GM19438 (cell line): ENCODE results near the gene WASHC3.

ENCODE experiments used
- ATAC-seq: cut with Tn5 transposase; IDR thresholded peaks from one replicate; pipeline ENCODE4 v1.9.1; 2021; ENCODE audit warnings: low read depth; ENCODE audit not compliant: unreplicated experiment

The WASHC3 gene

DNA sequence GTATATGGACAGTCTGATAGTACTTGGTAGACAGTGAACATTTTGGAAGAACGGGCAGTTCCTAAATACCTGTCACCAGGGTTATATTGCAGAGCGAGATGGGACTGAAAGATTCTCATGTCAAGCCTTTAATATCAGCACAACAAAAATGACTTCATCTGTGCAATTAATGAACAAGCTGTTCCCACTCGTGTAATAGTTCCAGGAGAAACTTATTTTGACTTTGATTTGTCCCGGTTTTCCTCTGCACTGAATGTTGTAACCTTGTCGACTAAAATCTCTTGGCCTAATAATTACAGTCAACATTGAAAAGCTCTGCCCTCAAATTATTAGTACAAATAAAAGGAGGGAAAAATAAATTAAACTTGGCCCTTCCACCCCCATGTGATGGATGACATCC is 79.5 kb downstream of the WASHC3 start:
- ATAC-seq = no peak

DNA sequence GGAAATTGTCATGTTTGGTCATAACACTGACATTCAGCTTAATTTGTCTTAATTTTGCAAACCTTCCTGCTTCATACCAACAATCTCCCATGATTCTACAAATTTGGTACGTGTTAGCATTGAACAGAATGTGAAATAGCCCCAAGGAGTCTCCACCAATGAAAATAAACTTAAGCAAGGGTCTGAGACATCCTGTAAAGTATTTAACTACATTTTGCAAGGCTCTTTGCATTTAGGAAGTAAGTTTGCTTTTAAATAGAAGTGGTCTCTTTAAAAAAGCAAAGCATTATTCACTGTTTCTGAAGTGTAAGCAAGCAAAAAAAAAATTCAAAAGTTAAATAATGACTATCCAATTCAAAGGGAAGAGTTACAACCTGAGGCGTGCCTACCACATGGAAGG is 79.9 kb downstream of the WASHC3 start:
- no peak for ATAC-seq

DNA sequence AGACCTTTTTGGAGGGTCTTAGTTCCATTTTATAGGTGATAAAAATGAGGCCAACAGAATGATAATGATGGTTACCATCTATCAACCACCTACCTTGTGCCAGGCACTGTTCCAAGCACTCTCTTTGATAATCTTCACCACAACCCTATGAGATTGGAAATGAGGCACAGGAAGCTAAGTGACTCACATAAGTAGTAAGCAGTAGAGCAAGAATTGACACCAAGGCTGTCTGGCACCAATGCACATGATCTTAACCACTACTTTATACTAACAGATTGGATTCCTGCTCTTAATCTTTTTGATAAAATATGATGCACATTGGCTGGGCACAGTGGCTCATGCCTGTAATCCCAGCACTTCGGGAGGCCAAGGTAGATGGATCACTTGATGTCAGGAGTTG is 93.0 kb downstream of the WASHC3 start:
- no peak for ATAC-seq

DNA sequence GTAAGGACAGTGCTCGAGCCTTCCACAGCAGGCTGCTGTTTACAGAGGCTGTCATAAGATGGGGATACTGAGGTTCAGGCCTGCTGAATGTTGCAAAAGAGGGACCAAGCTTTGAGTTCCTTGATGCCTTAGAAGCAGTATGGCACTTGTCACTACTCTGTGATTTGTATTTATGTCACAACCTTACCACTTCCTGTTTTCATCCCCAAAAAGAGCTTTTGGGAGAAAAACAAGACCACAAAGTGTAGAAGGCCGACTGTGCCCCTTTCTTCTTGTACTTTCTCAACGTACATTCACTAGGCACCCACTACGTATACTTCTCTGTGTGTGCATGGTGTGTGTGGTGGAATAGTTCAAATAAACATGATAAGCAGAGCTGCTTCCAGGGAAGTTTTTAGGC is 94.3 kb downstream of the WASHC3 start:
- no peak for ATAC-seq

DNA sequence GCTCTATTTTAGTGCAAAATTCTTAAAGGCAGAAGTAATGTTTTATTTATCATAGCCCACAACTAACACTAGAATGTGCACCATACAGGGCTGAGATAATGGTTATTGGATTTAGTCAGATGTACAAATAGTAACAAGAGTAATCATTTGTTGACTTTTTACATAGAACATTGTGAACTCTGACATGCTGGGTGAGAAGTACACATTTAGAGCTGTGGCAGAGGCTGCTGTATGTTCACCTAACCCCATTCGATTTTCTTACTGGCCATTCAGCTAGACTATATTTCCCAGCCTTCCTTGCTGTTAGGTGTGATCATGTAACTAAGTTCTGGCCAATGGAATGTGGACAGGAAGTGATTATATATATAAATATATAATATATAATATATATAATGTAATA is 95.3 kb downstream of the WASHC3 start:
- no peak for ATAC-seq

DNA sequence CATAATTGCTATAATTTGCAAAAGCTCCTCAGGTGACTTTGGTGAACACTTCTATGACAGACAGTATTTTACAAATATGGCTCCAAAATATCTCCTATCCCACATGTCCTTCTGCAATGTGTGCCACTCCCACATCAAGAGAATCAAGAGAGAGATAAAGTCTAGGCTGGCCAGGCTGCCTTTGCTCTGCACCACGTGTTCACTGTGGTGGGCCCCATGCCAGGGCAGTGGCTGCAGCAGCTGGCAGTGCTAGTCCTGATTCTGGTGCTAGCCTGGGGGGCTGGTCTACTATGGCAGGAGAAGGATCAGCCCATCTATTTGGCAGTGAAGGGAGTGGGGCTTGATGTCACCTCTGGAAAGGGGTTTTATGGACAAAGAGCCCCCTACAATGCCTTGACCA is 98.1 kb downstream of the WASHC3 start:
- no peak for ATAC-seq
